ENCODE results near the gene BGN. TPM values are rescaled to one million over a fixed set of nuclear protein-coding genes. Genes with fewer than 3 reads are reported as not detected.

Gene BGN
- total RNA-seq, 1 donor from 2014 or later: 204 TPM

Other genes starting within 250 kb of the BGN start
- not detected for gene PNMA6F, start 173.2 kb upstream of the BGN start, total RNA-seq
- gene ZNF275, start 160.8 kb upstream of the BGN start, total RNA-seq: 10.3 TPM
- gene PNMA6E, start 93.6 kb upstream of the BGN start, total RNA-seq: not detected
- 0.60 TPM for gene ZFP92, start 83.5 kb upstream of the BGN start, total RNA-seq
- 0.63 TPM for gene TREX2, start 48.9 kb upstream of the BGN start, total RNA-seq
- gene HAUS7, start 24.4 kb upstream of the BGN start, total RNA-seq: 22.4 TPM
- gene ATP2B3, start 22.7 kb downstream of the BGN start, total RNA-seq: not detected
- 14.9 TPM for gene CCNQ, start 104.2 kb downstream of the BGN start, total RNA-seq
- gene DUSP9, start 152.2 kb downstream of the BGN start, total RNA-seq: 0.12 TPM
- 28.3 TPM for gene PNCK, start 178.8 kb downstream of the BGN start, total RNA-seq
- gene SLC6A8, start 192.9 kb downstream of the BGN start, total RNA-seq: 165 TPM
- 221 TPM for gene BCAP31, start 229.4 kb downstream of the BGN start, total RNA-seq
- gene ABCD1, start 229.9 kb downstream of the BGN start, total RNA-seq: 18.6 TPM

All from mucosa of gallbladder (tissue), 1 donor.